HCT116 (cell line): Measurements from ENCODE around the gene HMGN3. TPM values are rescaled to one million over a fixed set of nuclear protein-coding genes. Genes with fewer than 3 reads are reported as not detected.

Experiments
- ATAC-seq: fragments of 200-7000 bp; cut with Tn5 transposase; 2 replicates; pipeline ENCODE4 v1.9.1; 2020; ENCODE audit warnings: mild to moderate bottlenecking, moderate library complexity
- BruUV-seq: library from RNA; stranded (reverse); fragments of 400-500 nt; replicated peaks from 2 replicates; lab custom pipeline; 2021; lab: Mats Ljungman, UMichigan
- CTCF ChIA-PET: fragments of 300-600 bp; sonication (Branson Sonifier 250); formaldehyde crosslinking; loops from one replicate; lab custom pipeline; 2021; ENCODE audit warnings: antibody characterized with exemption; lab: Charles Lee
- POLR2A ChIA-PET: fragments of 300-600, 350-600 bp; sonication (Branson Sonifier 250); formaldehyde crosslinking; loops from one replicate; lab custom pipeline; 2021; ENCODE audit warnings: antibody characterized with exemption; lab: Charles Lee
- RAD21 ChIA-PET, 2 experiments: fragments of 300-600 bp; sonication (Branson Sonifier 250); formaldehyde crosslinking; loops; one replicate each; lab custom pipeline; 2023; ENCODE audit warnings: low total read pairs in 2 of 2; ENCODE audit not compliant: uncharacterized antibody in 2 of 2, unreplicated experiment in 2 of 2, low non-redundant PET in 1 of 2; lab: Charles Lee
- DNase-seq: peaks from one replicate; pipeline ENCODE4 v3.0.0-alpha.2; 2010; ENCODE audit warnings: low read depth, low spot score
- H2AFZ ChIP-seq: fragments of 200-600 bp; shearing (Covaris generic), sonication (generic); 2 replicates; pipeline ENCODE4 v1.6.1; 2017; ENCODE audit warnings: low read depth, mixed run types, mixed read lengths, antibody characterized with exemption, low read length; ENCODE audit not compliant: poor library complexity, severe bottlenecking
- H3K27ac ChIP-seq: 2 replicates; pipeline ENCODE4 v1.5.1; 2012; ENCODE audit warnings: low read depth, low read length
- H3K27me3 ChIP-seq: fragments of 200-600 bp; sonication (generic); 2 replicates; pipeline ENCODE4 v1.6.1; 2016; ENCODE audit warnings: mixed run types, low read length, mixed read lengths; ENCODE audit not compliant: insufficient read depth
- H3K36me3 ChIP-seq, 2 experiments: fragments of 200-500 bp in 1 of 2; fragments of 200-600 bp in 1 of 2; sonication (Bioruptor generic) in 1 of 2; sonication (generic) in 1 of 2; 2 replicates each; pipeline versions ENCODE4 v1.5.1 to v1.6.1; 2014 to 2016; ENCODE audit warnings: low read length in 2 of 2, inconsistent platforms in 1 of 2, mixed read lengths in 1 of 2, mixed run types in 1 of 2; ENCODE audit not compliant: insufficient read depth in 2 of 2, control insufficient read depth in 1 of 2
- H3K4me1 ChIP-seq, 2 experiments: fragments of 200-600 bp in 1 of 2; sonication (generic) in 1 of 2; 2 replicates each; pipeline versions ENCODE4 v1.5.1 to v1.6.1; 2012 to 2017; ENCODE audit warnings: low read length in 2 of 2, inconsistent platforms in 1 of 2, mild to moderate bottlenecking in 1 of 2, mixed read lengths in 1 of 2, mixed run types in 1 of 2, moderate library complexity in 1 of 2; ENCODE audit not compliant: insufficient read depth in 2 of 2, control insufficient read depth in 1 of 2
- H3K4me2 ChIP-seq: fragments of 200-600 bp; sonication (generic); 2 replicates; pipeline ENCODE4 v1.6.1; 2017; ENCODE audit warnings: mixed run types, low read length, mixed read lengths
- H3K4me3 ChIP-seq, 2 experiments: fragments of 200-600 bp in 1 of 2; sonication (generic) in 1 of 2; replicated peaks in 1 of 2; 2 replicates each; pipeline ENCODE4 v1.5.1; 2011 to 2016; ENCODE audit warnings: low read length in 2 of 2, control low read depth in 1 of 2, low read depth in 1 of 2, mild to moderate bottlenecking in 1 of 2, mixed read lengths in 1 of 2, mixed run types in 1 of 2
- H3K79me2 ChIP-seq: fragments of 200-600 bp; sonication (generic); 2 replicates; pipeline ENCODE4 v1.6.1; 2017; ENCODE audit warnings: mild to moderate bottlenecking, mixed run types, low read length, moderate library complexity, mixed read lengths; ENCODE audit not compliant: insufficient read depth
- H3K9ac ChIP-seq: fragments of 200-600 bp; sonication (generic); 2 replicates; pipeline ENCODE4 v1.6.1; 2016; ENCODE audit warnings: low read length, mixed read lengths
- H3K9me2 ChIP-seq: fragments of 200-600 bp; sonication (generic), shearing (Covaris generic); 2 replicates; pipeline ENCODE4 v1.6.1; 2017; ENCODE audit warnings: mixed run types, mild to moderate bottlenecking, moderate library complexity; ENCODE audit not compliant: insufficient read depth
- H3K9me3 ChIP-seq, 2 experiments: fragments of 200-500 bp in 1 of 2; fragments of 200-600 bp in 1 of 2; sonication (Bioruptor generic) in 1 of 2; sonication (generic) in 1 of 2; 2 replicates each; pipeline ENCODE4 v1.6.1; 2014 to 2017; ENCODE audit warnings: low read length in 2 of 2, mixed read lengths in 2 of 2, inconsistent platforms in 1 of 2, low read depth in 1 of 2, mild to moderate bottlenecking in 1 of 2, mixed run types in 1 of 2, moderate library complexity in 1 of 2; ENCODE audit not compliant: control insufficient read depth in 1 of 2, insufficient read depth in 1 of 2
- H4K20me1 ChIP-seq: fragments of 200-600 bp; sonication (generic), shearing (Covaris generic); 2 replicates; pipeline ENCODE4 v1.6.1; 2017; ENCODE audit warnings: mixed run types, mild to moderate bottlenecking, moderate library complexity; ENCODE audit not compliant: insufficient read depth
- CBX3 ChIP-seq: IDR thresholded peaks from 2 replicates; pipeline ENCODE4 v1.6.1; 2012; ENCODE audit warnings: low read depth
- CEBPB ChIP-seq: IDR thresholded peaks from 2 replicates; pipeline ENCODE4 v1.6.1; 2012; ENCODE audit warnings: low read depth
- EGR1 ChIP-seq: IDR thresholded peaks from 2 replicates; pipeline ENCODE4 v1.6.1; 2012; ENCODE audit warnings: low read depth
- ELF1 ChIP-seq: IDR thresholded peaks from 2 replicates; pipeline ENCODE4 v1.6.1; 2012; ENCODE audit warnings: low read depth, borderline replicate concordance
- EZH2 ChIP-seq: fragments of 200-600 bp; sonication (generic); IDR thresholded peaks from 2 replicates; pipeline ENCODE4 v1.6.1; 2017; ENCODE audit warnings: antibody characterized with exemption, mixed run types
- EZH2phosphoT487 ChIP-seq: fragments of 200-600 bp; IDR thresholded peaks from 2 replicates; pipeline ENCODE4 v1.6.1; 2018; ENCODE audit warnings: antibody characterized with exemption, borderline replicate concordance
- JUND ChIP-seq: IDR thresholded peaks from 2 replicates; pipeline ENCODE4 v1.6.1; 2012
- POLR2A ChIP-seq: IDR thresholded peaks from 2 replicates; pipeline ENCODE4 v1.7.0; 2011; ENCODE audit warnings: borderline replicate concordance; ENCODE audit not compliant: insufficient read depth, insufficient read length; ENCODE audit errors: extremely low read depth
- POLR2AphosphoS5 ChIP-seq: IDR thresholded peaks from 2 replicates; pipeline ENCODE4 v1.6.1; 2011; ENCODE audit warnings: mild to moderate bottlenecking, low read depth, low read length, moderate library complexity
- RAD21 ChIP-seq: IDR thresholded peaks from 2 replicates; pipeline ENCODE4 v1.6.1; 2012; ENCODE audit warnings: low read depth, mild to moderate bottlenecking
- SIN3A ChIP-seq: IDR thresholded peaks from 2 replicates; pipeline ENCODE4 v1.6.1; 2012; ENCODE audit warnings: low read depth
- SP1 ChIP-seq: IDR thresholded peaks from 2 replicates; pipeline ENCODE4 v1.6.1; 2012; ENCODE audit warnings: low read depth
- TCF7L2 ChIP-seq: IDR thresholded peaks from 2 replicates; pipeline ENCODE4 v1.7.0; 2011; ENCODE audit warnings: borderline replicate concordance, inconsistent platforms; ENCODE audit not compliant: insufficient read depth, insufficient read length; ENCODE audit errors: extremely low read depth
- ZFX ChIP-seq: fragments of 450-650 bp; IDR thresholded peaks from 2 replicates; pipeline ENCODE4 v1.6.1; 2017
- intact Hi-C: fragments of 100-400 bp; cut with micrococcal nuclease; formaldehyde crosslinking; loops from 2 replicates; pipeline ENCODE4 v1.10.0; 2022
- total RNA-seq: library from RNA; stranded (reverse); gene quantifications from one replicate; pipeline ENCODE4 v1.2.1, GENCODE V29; 2021; ENCODE audit not compliant: unreplicated experiment
- TF ChIP-seq, protein P1 (sequence below): IDR thresholded peaks from 2 replicates; pipeline ENCODE4 v1.6.1; 2011; ENCODE audit warnings: mild to moderate bottlenecking, low read length, moderate library complexity; ENCODE audit not compliant: insufficient replicate concordance; ENCODE audit errors: extremely low read depth
- TF ChIP-seq, protein P2 (sequence below), 3 experiments: fragments of 200-600 bp in 1 of 3; sonication (generic) in 1 of 3; IDR thresholded peaks in 2 of 3; conservative IDR thresholded peaks in 1 of 3; 2 replicates each; pipeline ENCODE4 v1.5.1; 2012 to 2017; ENCODE audit warnings: low read depth in 2 of 3, low read length in 2 of 3, antibody characterized with exemption in 1 of 3, borderline replicate concordance in 1 of 3, control low read depth in 1 of 3, mild to moderate bottlenecking in 1 of 3, mixed read lengths in 1 of 3, mixed run types in 1 of 3, moderate library complexity in 1 of 3; ENCODE audit not compliant: insufficient read depth in 1 of 3
- TF ChIP-seq, protein P3 (sequence below): IDR thresholded peaks from 2 replicates; pipeline ENCODE4 v1.6.1; 2012
- TF ChIP-seq, protein P4 (sequence below): IDR thresholded peaks from 2 replicates; pipeline ENCODE4 v1.6.1; 2012; ENCODE audit warnings: low read depth

Gene HMGN3
- total RNA-seq, 1 experiment from 2014 or later, result 60.5 TPM

DNA sequence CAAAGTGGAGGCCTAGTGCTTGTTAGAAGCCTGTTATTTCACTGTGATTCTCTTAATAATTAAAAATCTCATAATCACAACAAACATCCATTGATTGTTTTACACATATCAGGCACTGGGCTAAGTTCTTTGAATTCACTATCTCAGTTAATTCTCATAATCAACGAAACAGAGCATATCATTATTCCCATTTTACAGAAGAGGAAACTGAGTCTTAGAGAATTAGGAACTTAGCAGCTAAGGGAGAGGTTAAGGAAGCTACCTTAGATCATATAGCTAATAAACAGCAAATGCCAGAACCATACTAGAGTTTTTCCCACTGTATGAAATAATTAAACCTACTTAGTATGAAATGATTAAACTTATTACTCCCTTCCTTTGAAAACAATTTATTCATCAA is 7.0 kb downstream of the HMGN3 start (continued):
- no peak for TF ChIP-seq EZH2phosphoT487
- TF ChIP-seq CBX3, result no peak
- no peak for TF ChIP-seq EGR1

DNA sequence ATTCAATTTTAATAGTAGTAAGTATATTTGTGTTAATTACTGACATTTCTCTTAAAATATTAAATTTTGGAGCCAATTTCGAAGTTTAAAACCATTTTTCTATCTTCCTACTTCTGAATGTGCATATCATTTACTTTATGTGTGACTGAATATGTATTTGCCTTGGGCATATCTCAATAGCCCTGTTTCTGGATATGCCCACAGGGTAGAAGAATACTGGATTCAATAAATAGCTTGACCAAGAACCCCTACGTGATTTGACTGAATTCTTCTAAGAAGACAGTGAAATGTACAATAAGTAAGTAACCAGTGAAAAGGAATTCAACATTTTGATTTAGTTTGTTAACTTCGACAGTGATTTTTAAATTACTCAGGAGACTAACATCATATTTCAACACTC is 7.8 kb downstream of the HMGN3 start:
- ATAC-seq, result no peak
- Histone ChIP-seq H3K79me2 (peaks cover 54% of the 10 kb centered on the region), H3K9ac (no peak overlapping the region), H4K20me1 (no peaks in the 10 kb centered on the region), H3K36me3 (no peaks in the 10 kb centered on the region), H3K4me2 (no peak overlapping the region)
- POLR2A ChIA-PET, result no interaction called here
- TF ChIP-seq, protein P1, sequence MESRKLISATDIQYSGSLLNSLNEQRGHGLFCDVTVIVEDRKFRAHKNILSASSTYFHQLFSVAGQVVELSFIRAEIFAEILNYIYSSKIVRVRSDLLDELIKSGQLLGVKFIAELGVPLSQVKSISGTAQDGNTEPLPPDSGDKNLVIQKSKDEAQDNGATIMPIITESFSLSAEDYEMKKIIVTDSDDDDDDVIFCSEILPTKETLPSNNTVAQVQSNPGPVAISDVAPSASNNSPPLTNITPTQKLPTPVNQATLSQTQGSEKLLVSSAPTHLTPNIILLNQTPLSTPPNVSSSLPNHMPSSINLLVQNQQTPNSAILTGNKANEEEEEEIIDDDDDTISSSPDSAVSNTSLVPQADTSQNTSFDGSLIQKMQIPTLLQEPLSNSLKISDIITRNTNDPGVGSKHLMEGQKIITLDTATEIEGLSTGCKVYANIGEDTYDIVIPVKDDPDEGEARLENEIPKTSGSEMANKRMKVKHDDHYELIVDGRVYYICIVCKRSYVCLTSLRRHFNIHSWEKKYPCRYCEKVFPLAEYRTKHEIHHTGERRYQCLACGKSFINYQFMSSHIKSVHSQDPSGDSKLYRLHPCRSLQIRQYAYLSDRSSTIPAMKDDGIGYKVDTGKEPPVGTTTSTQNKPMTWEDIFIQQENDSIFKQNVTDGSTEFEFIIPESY, result no peak
- no peak for TF ChIP-seq SIN3A
- no peak for TF ChIP-seq CEBPB
- TF ChIP-seq POLR2AphosphoS5, result no peak
- TF ChIP-seq, protein P2, sequence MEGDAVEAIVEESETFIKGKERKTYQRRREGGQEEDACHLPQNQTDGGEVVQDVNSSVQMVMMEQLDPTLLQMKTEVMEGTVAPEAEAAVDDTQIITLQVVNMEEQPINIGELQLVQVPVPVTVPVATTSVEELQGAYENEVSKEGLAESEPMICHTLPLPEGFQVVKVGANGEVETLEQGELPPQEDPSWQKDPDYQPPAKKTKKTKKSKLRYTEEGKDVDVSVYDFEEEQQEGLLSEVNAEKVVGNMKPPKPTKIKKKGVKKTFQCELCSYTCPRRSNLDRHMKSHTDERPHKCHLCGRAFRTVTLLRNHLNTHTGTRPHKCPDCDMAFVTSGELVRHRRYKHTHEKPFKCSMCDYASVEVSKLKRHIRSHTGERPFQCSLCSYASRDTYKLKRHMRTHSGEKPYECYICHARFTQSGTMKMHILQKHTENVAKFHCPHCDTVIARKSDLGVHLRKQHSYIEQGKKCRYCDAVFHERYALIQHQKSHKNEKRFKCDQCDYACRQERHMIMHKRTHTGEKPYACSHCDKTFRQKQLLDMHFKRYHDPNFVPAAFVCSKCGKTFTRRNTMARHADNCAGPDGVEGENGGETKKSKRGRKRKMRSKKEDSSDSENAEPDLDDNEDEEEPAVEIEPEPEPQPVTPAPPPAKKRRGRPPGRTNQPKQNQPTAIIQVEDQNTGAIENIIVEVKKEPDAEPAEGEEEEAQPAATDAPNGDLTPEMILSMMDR (IDR thresholded peaks at IDR 0.05 in 2 of 3, conservative IDR thresholded peaks at IDR 0.05 in 1 of 3; ENCODE audit: borderline replicate concordance in 1 of 3, insufficient read depth in 1 of 3, low read depth in 2 of 3, low read length in 2 of 3), result no peak
- no peak for TF ChIP-seq ZFX
- TF ChIP-seq EZH2phosphoT487, result no peak
- TF ChIP-seq, protein P3, sequence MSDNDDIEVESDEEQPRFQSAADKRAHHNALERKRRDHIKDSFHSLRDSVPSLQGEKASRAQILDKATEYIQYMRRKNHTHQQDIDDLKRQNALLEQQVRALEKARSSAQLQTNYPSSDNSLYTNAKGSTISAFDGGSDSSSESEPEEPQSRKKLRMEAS, result no peak
- TF ChIP-seq CBX3, result no peak
- no peak for TF ChIP-seq SP1
- no peak for TF ChIP-seq ELF1
- TF ChIP-seq EZH2, result no peak
- no peak for TF ChIP-seq TCF7L2
- TF ChIP-seq RAD21, result no peak
- no peak for TF ChIP-seq JUND
- TF ChIP-seq, protein P4, sequence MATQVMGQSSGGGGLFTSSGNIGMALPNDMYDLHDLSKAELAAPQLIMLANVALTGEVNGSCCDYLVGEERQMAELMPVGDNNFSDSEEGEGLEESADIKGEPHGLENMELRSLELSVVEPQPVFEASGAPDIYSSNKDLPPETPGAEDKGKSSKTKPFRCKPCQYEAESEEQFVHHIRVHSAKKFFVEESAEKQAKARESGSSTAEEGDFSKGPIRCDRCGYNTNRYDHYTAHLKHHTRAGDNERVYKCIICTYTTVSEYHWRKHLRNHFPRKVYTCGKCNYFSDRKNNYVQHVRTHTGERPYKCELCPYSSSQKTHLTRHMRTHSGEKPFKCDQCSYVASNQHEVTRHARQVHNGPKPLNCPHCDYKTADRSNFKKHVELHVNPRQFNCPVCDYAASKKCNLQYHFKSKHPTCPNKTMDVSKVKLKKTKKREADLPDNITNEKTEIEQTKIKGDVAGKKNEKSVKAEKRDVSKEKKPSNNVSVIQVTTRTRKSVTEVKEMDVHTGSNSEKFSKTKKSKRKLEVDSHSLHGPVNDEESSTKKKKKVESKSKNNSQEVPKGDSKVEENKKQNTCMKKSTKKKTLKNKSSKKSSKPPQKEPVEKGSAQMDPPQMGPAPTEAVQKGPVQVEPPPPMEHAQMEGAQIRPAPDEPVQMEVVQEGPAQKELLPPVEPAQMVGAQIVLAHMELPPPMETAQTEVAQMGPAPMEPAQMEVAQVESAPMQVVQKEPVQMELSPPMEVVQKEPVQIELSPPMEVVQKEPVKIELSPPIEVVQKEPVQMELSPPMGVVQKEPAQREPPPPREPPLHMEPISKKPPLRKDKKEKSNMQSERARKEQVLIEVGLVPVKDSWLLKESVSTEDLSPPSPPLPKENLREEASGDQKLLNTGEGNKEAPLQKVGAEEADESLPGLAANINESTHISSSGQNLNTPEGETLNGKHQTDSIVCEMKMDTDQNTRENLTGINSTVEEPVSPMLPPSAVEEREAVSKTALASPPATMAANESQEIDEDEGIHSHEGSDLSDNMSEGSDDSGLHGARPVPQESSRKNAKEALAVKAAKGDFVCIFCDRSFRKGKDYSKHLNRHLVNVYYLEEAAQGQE, result no peak
- TF ChIP-seq POLR2A, result no peak
- TF ChIP-seq, all 23 proteins: peak for 0
- no peaks in the 10 kb centered on the region for H3K9me3 ChIP-seq
- no peak overlapping the region for H3K27ac ChIP-seq
- H3K27me3 ChIP-seq, result no peaks in the 10 kb centered on the region
- no peaks in the 10 kb centered on the region for H3K9me2 ChIP-seq
- no peaks in the 10 kb centered on the region for H3K4me1 ChIP-seq
- intact Hi-C loops, result no loop called here
- RAD21 ChIA-PET, result no interaction called here
- H3K4me3 ChIP-seq, result no peak overlapping the region
- BruUV-seq, result no TSS peak
- no peak for DNase-seq
- CTCF ChIA-PET, result no interaction called here
- H2AFZ ChIP-seq, result no peak overlapping the region
